GM19455 (cell line): ENCODE data around the gene PLTP.
"Not testable (repeated sequence)": the region's sequence is repeated elsewhere in the genome, so short reads cannot be mapped to it uniquely, and the experiment has no call there.

Source experiments
- ATAC-seq: cut with Tn5 transposase; IDR thresholded peaks from one replicate; pipeline ENCODE4 v1.9.1; 2021; ENCODE audit not compliant: unreplicated experiment

The PLTP gene

GRCh38 chr20:45944965-45945677 is 33.2 kb upstream of the PLTP start:
- no peak for ATAC-seq

- ATAC-seq = no peak
Measured at GRCh38 chr20:45944151-45944964, 32.4 kb upstream of the PLTP start.

- ATAC-seq = no peak
Measured at GRCh38 chr20:45943613-45944012, 31.7 kb upstream of the PLTP start.

GRCh38 chr20:45940469-45940868 is 28.5 kb upstream of the PLTP start:
- no peak for ATAC-seq

GRCh38 chr20:45940053-45940452 is 28.1 kb upstream of the PLTP start:
- no peak for ATAC-seq

- ATAC-seq = no peak
Measured at GRCh38 chr20:45938727-45939438, 26.9 kb upstream of the PLTP start.

GRCh38 chr20:45937765-45938164 is 25.8 kb upstream of the PLTP start:
- no peak for ATAC-seq

- peak; percentile 12 for ATAC-seq
Measured at GRCh38 chr20:45935416-45936046, 23.6 kb upstream of the PLTP start.

- ATAC-seq = peak; percentile 68
Measured at GRCh38 chr20:45934586-45935415, 22.8 kb upstream of the PLTP start, which contains the start of gene PCIF1. Gene PCIF1 (plus strand): TSS chr20:45934683. CDS start chr20:45939000, 4,317 bp downstream.

GRCh38 chr20:45934046-45934585 is 22.2 kb upstream of the PLTP start:
- peak; percentile 14 for ATAC-seq

GRCh38 chr20:45933266-45934045 is 21.5 kb upstream of the PLTP start:
- ATAC-seq = no peak

GRCh38 chr20:45931680-45932079 is 19.7 kb upstream of the PLTP start:
- ATAC-seq = not testable (repeated sequence)

GRCh38 chr20:45927071-45927878 is 15.3 kb upstream of the PLTP start:
- no peak for ATAC-seq

GRCh38 chr20:45926731-45927070 is 14.7 kb upstream of the PLTP start:
- ATAC-seq = no peak

GRCh38 chr20:45925821-45926506 is 14.0 kb upstream of the PLTP start:
- no peak for ATAC-seq

GRCh38 chr20:45924391-45925261 is 12.7 kb upstream of the PLTP start:
- no peak for ATAC-seq
